Measurements from ENCODE around the gene SERPIND1.

DNA sequence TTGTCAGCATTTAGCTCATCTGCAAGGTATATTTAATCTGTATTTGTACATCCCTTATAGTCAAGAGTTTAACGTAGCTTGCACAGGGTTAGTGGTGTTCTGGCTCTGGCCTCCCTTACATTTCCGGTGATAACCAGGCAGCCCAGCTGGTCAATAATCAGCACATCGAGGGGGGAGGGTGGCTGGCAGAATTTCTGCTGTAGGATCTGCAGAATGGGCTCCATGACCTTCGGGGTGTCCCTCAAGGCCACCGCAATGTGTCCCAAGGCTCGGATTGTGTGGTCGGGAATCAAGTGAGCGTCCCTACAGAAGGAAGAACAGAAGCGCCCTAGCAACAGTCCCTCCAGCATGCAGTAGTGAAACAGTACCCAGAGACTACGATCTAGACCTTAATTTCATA lies 25.1 kb downstream of the SERPIND1 start:
- no peak for TF ChIP-seq ZNF776 (tag by site-specific recombination; IDR thresholded peaks at IDR 0.05; ENCODE audit: borderline replicate concordance)
- TF ChIP-seq PRDM1 (tag by site-specific recombination; IDR thresholded peaks at IDR 0.05), result no peak
- no peak for TF ChIP-seq ZBTB20 (tag by site-specific recombination; IDR thresholded peaks at IDR 0.05)

Measured in HEK293 (cell line).